Omental fat pad (tissue), 4 donors: ENCODE data around the gene AIFM3. TPM values are rescaled to one million over a fixed set of nuclear protein-coding genes. Genes with fewer than 3 reads are reported as not detected.

Source experiments
- ATAC-seq: fragments of 150-250 bp; one replicate; pipeline ENCODE4 v1.9.1; 2016; ENCODE audit warnings: mild to moderate bottlenecking, moderate library complexity; ENCODE audit not compliant: low FRiP score
- DNase-seq: peaks from one replicate; pipeline ENCODE4 v3.0.0-alpha.2; 2019; ENCODE audit warnings: low spot score
- total RNA-seq, 4 donors: library from RNA; depleted of rRNA; stranded (reverse); fragments of >200 nt; gene quantifications; one replicate each; pipeline ENCODE4 v1.1.0, GENCODE V29; 2016
- TF ChIP-seq, protein P1 (sequence below), 3 donors: fragments of 450-650 bp; IDR thresholded peaks; one replicate each; pipeline ENCODE4 v1.5.1; 2016 to 2017; ENCODE audit warnings: antibody characterized with exemption in 3 of 3, mild to moderate bottlenecking in 3 of 3, moderate library complexity in 2 of 3

Gene AIFM3
- total RNA-seq, 4 donors from 2014 or later, result 1.0 to 2.6 (median 2.0) TPM

DNA sequence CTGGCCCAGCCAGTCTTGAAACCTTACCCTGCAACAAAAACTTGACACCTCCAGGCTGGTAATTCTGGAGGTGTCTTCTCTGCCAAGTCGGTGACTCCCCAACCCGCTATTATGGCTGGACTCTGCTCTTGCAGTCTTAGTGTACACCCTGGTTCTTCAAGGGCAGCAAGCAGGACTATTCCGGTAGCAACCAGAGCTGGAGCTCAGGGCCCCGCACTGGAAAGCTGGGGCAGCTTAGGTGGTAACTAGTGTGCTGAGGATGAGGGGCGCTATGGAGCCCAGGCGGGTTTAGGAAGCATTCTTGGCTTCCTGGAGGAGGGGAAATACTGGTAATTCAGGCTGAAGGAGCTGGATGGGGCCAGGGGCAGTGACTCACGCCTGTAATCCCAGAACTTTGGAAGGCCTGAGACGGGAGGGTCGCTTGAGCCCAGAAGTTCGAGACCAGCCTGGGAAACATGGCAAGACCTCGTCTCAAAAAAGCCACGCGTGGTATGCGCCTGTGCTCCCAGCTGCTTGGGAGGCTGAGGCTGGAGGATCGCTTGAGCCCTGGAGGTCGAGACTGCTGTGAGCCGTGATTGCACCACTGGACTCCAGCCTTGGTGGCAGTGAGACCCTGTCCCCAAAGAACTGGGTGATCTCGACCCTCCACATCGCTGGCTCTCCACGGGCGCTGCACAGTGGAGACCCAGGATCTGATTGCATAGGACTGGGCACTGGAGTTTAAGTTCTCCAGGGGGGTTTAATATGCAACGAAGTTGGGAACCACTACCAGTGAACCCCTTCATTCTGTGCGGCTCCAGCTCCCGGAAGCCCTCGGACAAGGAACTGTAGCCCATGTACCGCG, 10.6 kb upstream of the AIFM3 start:
- TF ChIP-seq, protein P1, sequence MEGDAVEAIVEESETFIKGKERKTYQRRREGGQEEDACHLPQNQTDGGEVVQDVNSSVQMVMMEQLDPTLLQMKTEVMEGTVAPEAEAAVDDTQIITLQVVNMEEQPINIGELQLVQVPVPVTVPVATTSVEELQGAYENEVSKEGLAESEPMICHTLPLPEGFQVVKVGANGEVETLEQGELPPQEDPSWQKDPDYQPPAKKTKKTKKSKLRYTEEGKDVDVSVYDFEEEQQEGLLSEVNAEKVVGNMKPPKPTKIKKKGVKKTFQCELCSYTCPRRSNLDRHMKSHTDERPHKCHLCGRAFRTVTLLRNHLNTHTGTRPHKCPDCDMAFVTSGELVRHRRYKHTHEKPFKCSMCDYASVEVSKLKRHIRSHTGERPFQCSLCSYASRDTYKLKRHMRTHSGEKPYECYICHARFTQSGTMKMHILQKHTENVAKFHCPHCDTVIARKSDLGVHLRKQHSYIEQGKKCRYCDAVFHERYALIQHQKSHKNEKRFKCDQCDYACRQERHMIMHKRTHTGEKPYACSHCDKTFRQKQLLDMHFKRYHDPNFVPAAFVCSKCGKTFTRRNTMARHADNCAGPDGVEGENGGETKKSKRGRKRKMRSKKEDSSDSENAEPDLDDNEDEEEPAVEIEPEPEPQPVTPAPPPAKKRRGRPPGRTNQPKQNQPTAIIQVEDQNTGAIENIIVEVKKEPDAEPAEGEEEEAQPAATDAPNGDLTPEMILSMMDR (IDR thresholded peaks at IDR 0.05), result no peak
- no peak for ATAC-seq

DNA sequence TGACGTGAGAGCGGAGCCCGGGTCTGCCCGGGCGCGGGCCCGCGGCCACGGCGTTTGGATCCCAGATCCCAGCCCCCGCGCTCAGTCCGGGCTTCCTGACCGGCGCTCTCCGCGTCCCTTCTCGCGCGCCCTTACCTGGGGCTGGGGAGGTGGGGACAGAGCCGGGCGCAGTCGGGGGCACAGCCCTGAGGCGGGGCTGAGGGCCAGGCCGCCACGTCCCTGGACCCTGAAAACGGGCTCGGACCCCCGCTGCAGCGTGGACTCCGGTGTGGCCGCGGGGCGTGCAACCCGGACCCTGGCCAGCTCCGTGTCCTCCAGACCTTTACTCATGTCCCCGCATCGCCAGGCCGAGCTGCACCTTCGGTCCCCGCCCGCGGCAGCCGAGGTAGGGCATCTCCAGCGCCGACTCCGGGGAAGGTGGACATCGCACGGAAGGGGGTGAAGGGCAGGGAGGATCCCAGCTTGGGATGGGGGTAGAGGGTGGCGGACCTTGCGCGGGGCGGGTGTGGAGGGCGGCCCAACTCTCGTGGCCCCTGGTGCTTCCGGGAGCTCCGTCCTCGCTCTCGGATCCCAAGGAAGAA, 9.9 kb upstream of the AIFM3 start:
- DNase-seq (no peak), ATAC-seq (peak; percentile 22)
- TF ChIP-seq, protein P1 (IDR thresholded peaks at IDR 0.05), result no peak

More for the DNA sequence above, 10.6 kb upstream of the AIFM3 start:
- DNase-seq, result no peak

DNA sequence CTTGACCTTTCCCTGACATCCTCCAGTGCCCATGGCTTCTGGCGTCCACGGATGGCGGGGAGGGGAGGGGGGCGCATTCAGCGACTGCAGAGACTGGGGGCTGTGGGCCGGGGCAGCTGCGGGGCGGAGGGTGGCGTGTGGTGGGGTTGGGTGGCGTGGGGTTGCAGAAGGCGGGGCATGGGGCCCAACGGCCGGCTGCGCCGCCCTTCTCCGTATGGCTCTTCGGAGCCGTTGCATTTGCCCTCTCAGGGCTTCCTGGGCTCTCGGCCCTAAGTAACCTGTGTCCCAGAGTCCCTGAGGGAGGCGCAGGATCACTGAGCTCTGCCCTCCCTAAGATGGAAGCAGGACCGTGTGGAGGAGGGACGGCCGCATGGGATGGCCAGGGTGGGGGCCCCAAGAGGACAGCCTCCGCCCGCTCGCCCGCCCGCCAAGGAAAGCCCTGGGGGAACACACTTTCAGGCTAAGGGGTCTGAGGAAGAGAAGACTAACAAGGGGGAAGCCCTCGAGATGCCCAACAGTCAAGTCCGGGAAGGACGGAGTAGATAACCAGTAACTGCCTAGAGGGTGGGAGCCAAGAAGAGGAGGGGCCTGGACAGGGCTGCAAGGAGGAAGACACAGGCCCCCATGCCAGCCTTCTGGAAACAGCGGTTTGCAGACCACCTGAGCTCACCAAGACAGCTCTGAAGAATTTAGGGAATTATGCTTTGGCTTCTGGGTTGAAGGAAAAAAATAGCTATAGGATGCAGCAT, 9.2 kb upstream of the AIFM3 start:
- ATAC-seq (no peak), DNase-seq (no peak)
- TF ChIP-seq, protein P1 (IDR thresholded peaks at IDR 0.05), result no peak

DNA sequence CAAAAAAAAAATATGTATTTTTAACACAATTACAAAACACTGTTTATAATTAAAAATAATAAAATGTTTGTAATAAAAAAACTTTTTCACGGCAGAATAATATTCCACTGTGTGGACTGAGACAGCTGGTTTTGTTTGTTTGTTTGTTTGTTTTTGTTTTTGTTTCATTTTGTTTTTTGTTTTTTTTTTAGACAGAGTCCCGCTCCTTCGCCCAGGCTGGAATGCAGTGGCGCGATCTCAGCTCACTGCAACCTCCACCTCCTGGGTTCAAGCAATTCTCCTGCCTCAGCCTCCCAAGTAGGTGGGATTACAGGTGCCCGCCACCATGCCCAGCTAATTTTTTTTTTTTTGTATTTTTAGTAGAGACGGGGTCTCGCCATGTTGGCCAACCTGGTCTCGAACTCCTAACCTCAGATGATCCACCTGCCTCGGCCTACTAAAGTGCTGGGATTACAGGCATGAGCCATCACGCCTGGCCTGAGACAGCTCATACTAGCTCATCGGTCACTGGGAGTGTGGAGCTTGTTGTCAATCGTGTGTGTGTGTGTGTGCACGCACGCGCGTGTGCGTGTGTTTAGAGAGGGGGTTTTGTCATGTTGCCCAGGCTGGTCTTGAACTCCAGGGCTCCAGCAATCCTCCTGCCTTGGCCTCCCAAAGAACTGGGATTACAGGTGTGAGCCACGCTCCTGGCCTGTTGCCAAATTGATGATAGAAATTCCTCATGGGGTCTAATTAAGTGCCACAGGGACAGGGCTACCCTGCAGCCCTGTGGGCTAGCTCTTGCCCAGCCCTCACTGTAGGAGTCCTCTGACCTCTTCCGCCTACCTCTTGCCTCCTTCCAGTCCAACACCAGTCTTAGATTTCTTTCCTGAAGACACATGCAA, 7.2 kb upstream of the AIFM3 start:
- ATAC-seq (no peak), DNase-seq (no peak)
- TF ChIP-seq, protein P1 (IDR thresholded peaks at IDR 0.05), result no peak

DNA sequence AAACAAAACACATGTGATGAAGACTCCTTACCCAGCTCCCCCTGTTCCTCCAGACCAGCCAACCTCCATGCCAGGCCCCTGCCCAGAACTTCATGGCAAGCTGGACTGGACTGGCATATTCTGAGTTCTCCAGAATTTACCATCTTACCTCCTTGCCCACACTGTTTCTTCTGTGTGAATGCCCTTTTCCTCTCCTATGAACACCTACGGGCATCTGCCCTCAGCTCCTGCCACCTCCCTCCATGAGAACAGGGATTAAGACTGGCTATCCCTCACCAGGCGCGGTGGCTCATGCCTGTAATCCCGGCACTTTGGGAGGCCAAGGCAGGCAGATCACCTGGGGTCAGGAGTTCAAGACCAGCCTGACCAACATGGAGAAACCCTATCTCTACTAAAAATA, 6.4 kb upstream of the AIFM3 start:
- DNase-seq (no peak), ATAC-seq (no peak)
- TF ChIP-seq, protein P1 (IDR thresholded peaks at IDR 0.05), result no peak

DNA sequence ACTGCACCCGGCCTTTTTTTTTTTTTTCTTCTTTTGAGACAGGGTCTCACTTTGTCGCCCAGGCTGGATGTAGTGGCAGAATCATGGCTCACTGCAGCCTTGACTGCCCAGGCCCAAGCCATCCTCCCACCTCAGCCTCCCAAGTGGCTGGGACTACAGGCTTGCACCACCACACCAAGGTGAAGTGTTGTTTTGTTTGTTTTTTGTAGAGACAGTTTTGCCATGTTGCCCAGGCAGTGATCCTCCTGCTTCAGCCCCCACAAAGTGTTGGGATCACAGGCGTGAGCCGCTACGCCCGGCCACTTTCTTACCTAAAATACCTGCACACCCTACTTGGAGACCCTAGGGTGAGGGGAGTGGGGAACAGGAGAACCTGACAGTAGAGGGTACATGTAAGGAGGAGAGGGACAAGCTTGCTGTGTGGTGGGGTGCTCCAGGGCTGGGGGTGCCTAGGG, 4.5 kb upstream of the AIFM3 start:
- no peak for DNase-seq
- no peak for ATAC-seq
- TF ChIP-seq, protein P1 (IDR thresholded peaks at IDR 0.05), result no peak
